ENCODE results near the gene MYO10. TPM values are rescaled to one million over a fixed set of nuclear protein-coding genes. Genes with fewer than 3 reads are reported as not detected.

Gene MYO10
- total RNA-seq, 3 donors from 2014 or later (not counting 1 experiment from before 2014, with no cell fraction given) = 0.83 to 1.2 TPM; not detected in 1

- Mint-ChIP-seq H3K27me3 (ENCODE audit: low read depth in 2 of 2) (no peaks in the 10 kb centered on the region), H3K9me3 (no peaks in the 10 kb centered on the region), H3K27ac (no peak overlapping the region), H3K4me1 (no peaks in the 10 kb centered on the region), H3K4me3 (no peak overlapping the region), H3K36me3 (no peaks in the 10 kb centered on the region)
- Histone ChIP-seq H3K36me3 (ENCODE audit: control insufficient read depth, insufficient read depth, low read length) (no peaks in the 10 kb centered on the region), H3K9me3 (ENCODE audit: control insufficient read depth, insufficient read depth, low read length) (no peaks in the 10 kb centered on the region), H3K4me3 (ENCODE audit: low read length) (no peak overlapping the region), H3K27me3 (ENCODE audit: control insufficient read depth, insufficient read depth, low read length) (no peaks in the 10 kb centered on the region), H3K27ac (ENCODE audit: low read length) (no peak overlapping the region), H3K4me1 (ENCODE audit: control insufficient read depth, insufficient read depth, low read length) (no peaks in the 10 kb centered on the region)
- TF ChIP-seq, protein P1, sequence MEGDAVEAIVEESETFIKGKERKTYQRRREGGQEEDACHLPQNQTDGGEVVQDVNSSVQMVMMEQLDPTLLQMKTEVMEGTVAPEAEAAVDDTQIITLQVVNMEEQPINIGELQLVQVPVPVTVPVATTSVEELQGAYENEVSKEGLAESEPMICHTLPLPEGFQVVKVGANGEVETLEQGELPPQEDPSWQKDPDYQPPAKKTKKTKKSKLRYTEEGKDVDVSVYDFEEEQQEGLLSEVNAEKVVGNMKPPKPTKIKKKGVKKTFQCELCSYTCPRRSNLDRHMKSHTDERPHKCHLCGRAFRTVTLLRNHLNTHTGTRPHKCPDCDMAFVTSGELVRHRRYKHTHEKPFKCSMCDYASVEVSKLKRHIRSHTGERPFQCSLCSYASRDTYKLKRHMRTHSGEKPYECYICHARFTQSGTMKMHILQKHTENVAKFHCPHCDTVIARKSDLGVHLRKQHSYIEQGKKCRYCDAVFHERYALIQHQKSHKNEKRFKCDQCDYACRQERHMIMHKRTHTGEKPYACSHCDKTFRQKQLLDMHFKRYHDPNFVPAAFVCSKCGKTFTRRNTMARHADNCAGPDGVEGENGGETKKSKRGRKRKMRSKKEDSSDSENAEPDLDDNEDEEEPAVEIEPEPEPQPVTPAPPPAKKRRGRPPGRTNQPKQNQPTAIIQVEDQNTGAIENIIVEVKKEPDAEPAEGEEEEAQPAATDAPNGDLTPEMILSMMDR (IDR thresholded peaks at IDR 0.05) = no peak
- DNase-seq (no peak), ATAC-seq (no peak)
- intact Hi-C loops (cut with micrococcal nuclease) = no loop called here
- 90% methylated on average over 5 of the region's 5 CpGs for WGBS (ENCODE audit: insufficient coverage)
Measured at GRCh38 chr5:16664368-16664767, 271.7 kb downstream of the MYO10 start.

DNA sequence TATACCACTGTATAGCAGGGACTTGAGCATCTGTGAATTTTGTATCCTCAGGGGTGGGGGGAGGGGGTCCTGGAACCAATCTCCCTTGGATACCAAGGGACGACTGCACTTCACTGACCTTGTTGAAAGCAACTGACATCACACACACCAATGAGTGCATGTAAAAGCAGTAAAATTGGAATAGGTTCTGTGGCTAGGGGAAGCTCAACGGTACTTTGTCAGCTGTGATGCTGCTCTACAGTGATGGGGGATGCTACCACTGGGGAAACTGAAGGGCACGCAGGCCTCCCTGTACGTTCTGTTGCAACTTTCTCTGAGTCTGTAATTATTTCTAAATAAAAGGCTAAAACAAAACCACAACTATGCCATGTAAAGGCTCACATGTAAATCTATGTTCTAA is 272.2 kb downstream of the MYO10 start:
- whole genome bisulfite sequencing (ENCODE audit: insufficient coverage) = 77% methylated on average over 4 of the region's 4 CpGs
- no peak for ATAC-seq
- H3K27ac Mint-ChIP-seq = no peak overlapping the region
- no peaks in the 10 kb centered on the region for H3K4me1 Mint-ChIP-seq
- no peaks in the 10 kb centered on the region for H3K9me3 Mint-ChIP-seq
- intact Hi-C loops (cut with micrococcal nuclease) = no loop called here
- H3K4me3 ChIP-seq (ENCODE audit: low read length) = no peak overlapping the region
- no peak for DNase-seq
- no peaks in the 10 kb centered on the region for H3K27me3 ChIP-seq (ENCODE audit: control insufficient read depth, insufficient read depth, low read length)
- H3K27ac ChIP-seq (ENCODE audit: low read length) = no peak overlapping the region
- H3K36me3 Mint-ChIP-seq = no peaks in the 10 kb centered on the region
- H3K36me3 ChIP-seq (ENCODE audit: control insufficient read depth, insufficient read depth, low read length) = no peaks in the 10 kb centered on the region
- H3K9me3 ChIP-seq (ENCODE audit: control insufficient read depth, insufficient read depth, low read length) = peaks cover 2% of the 10 kb centered on the region
- H3K4me3 Mint-ChIP-seq = no peak overlapping the region
- H3K4me1 ChIP-seq (ENCODE audit: control insufficient read depth, insufficient read depth, low read length) = no peaks in the 10 kb centered on the region
- H3K27me3 Mint-ChIP-seq (ENCODE audit: low read depth in 2 of 2) = no peaks in the 10 kb centered on the region
- TF ChIP-seq, protein P1 (IDR thresholded peaks at IDR 0.05) = no peak

GRCh38 chr5:16661713-16662112 is 274.4 kb downstream of the MYO10 start:
- no peaks in the 10 kb centered on the region for H3K36me3 Mint-ChIP-seq
- H3K27me3 ChIP-seq (ENCODE audit: control insufficient read depth, insufficient read depth, low read length) = no peaks in the 10 kb centered on the region
- H3K4me3 ChIP-seq (ENCODE audit: low read length) = no peak overlapping the region
- DNase-seq (no peak), ATAC-seq (no peak)
- H3K27ac Mint-ChIP-seq = no peak overlapping the region
- no peaks in the 10 kb centered on the region for H3K36me3 ChIP-seq (ENCODE audit: control insufficient read depth, insufficient read depth, low read length)
- peaks cover 2% of the 10 kb centered on the region for H3K9me3 ChIP-seq (ENCODE audit: control insufficient read depth, insufficient read depth, low read length)
- no peak overlapping the region for H3K4me3 Mint-ChIP-seq
- TF ChIP-seq, protein P1 (IDR thresholded peaks at IDR 0.05) = no peak
- H3K27me3 Mint-ChIP-seq (ENCODE audit: low read depth in 2 of 2) = no peaks in the 10 kb centered on the region
- WGBS (ENCODE audit: insufficient coverage) = no CpG with 5 or more reads among the region's 2 CpGs
- intact Hi-C loops (cut with micrococcal nuclease) = no loop called here
- H3K4me1 ChIP-seq (ENCODE audit: control insufficient read depth, insufficient read depth, low read length) = no peaks in the 10 kb centered on the region
- no peaks in the 10 kb centered on the region for H3K4me1 Mint-ChIP-seq
- H3K27ac ChIP-seq (ENCODE audit: low read length) = no peak overlapping the region
- H3K9me3 Mint-ChIP-seq = no peaks in the 10 kb centered on the region

DNA sequence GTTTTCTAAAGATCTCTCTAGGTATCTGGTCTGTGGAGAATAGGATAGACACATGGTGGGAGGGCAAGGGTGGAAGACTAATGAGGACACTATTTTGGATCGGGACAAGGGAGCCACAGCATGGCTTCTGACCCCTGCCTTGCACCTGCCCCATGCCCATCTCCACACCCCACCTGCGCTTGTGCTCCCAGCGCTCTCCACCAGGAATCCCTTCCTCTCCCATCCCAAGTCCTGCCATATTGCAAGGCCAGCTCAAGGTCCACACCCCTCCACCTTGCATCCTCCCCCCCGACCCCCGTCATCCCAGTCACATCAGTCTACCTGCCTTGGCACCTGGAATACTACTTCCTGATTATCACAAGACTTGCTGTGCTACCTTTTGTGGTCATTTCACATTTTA is 275.1 kb downstream of the MYO10 start:
- intact Hi-C loops (cut with micrococcal nuclease) = no loop called here

More for the DNA sequence above, 275.1 kb downstream of the MYO10 start:
- Mint-ChIP-seq H3K27me3 (ENCODE audit: low read depth in 2 of 2) (no peaks in the 10 kb centered on the region), H3K27ac (no peak overlapping the region), H3K9me3 (peaks cover 0 to 2% of the 10 kb centered on the region in 2 donors), H3K4me1 (no peaks in the 10 kb centered on the region), H3K36me3 (no peaks in the 10 kb centered on the region), H3K4me3 (no peak overlapping the region)
- WGBS (ENCODE audit: insufficient coverage) = 78% methylated on average over 5 of the region's 5 CpGs
- ATAC-seq = no peak
- H3K4me3 ChIP-seq (ENCODE audit: low read length) = no peak overlapping the region
- H3K36me3 ChIP-seq (ENCODE audit: control insufficient read depth, insufficient read depth, low read length) = no peaks in the 10 kb centered on the region
- TF ChIP-seq, protein P1 (IDR thresholded peaks at IDR 0.05) = no peak
- DNase-seq = no peak
- no peaks in the 10 kb centered on the region for H3K4me1 ChIP-seq (ENCODE audit: control insufficient read depth, insufficient read depth, low read length)
- H3K27ac ChIP-seq (ENCODE audit: low read length) = no peak overlapping the region
- peaks cover 2% of the 10 kb centered on the region for H3K9me3 ChIP-seq (ENCODE audit: control insufficient read depth, insufficient read depth, low read length)
- no peaks in the 10 kb centered on the region for H3K27me3 ChIP-seq (ENCODE audit: control insufficient read depth, insufficient read depth, low read length)

Measured in natural killer cell (primary cell).